LNCaP clone FGC (cell line): ENCODE data around the gene SLC25A28.

Experiments used
- DNase-seq: peaks from one replicate; pipeline ENCODE4 v3.0.0-alpha.2; 2011; ENCODE audit warnings: low read depth
- H3K4me3 ChIP-seq: 2 replicates; pipeline ENCODE4 v1.5.1; 2011; ENCODE audit warnings: mild to moderate bottlenecking, low read depth, low read length, control low read depth
- TF ChIP-seq, protein P1 (sequence below): IDR thresholded peaks from 2 replicates; pipeline ENCODE4 v1.5.1; 2012; ENCODE audit warnings: mild to moderate bottlenecking; ENCODE audit not compliant: control insufficient read depth, insufficient read depth; ENCODE audit errors: extremely low read depth

The SLC25A28 gene

DNA sequence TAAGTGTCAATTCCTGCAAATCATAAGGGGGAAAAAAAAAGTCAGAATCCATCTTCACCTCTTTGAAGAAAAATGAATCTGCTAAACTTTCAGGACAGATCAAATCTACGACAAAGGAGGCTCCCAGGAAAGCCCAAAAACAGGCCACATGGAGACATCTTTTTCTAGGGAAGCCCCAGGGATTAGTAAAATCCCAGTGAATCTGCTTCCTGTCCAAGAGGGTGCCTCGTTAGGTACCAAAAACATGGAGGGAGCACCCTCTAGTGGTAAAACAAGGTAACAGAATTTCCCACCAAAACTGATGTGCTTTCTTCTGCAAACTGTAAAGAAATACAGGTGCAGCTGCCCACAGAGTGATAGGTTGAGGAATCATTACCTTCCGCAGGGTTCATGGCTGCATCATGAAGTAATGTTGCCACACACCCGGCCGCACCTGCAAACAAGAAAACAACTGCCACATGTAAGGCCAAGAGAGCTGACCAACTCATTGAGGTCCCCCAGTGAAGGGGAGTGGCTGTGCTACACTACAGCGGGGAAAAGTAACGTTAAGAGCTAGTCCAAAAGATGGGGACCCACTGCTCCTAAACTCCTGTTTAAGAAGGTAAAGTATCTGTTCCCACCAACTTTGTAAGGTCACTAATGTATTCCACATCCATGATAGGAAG is 7.9 kb downstream of the SLC25A28 start:
- peak; percentile 4 for DNase-seq
- TF ChIP-seq, protein P1, sequence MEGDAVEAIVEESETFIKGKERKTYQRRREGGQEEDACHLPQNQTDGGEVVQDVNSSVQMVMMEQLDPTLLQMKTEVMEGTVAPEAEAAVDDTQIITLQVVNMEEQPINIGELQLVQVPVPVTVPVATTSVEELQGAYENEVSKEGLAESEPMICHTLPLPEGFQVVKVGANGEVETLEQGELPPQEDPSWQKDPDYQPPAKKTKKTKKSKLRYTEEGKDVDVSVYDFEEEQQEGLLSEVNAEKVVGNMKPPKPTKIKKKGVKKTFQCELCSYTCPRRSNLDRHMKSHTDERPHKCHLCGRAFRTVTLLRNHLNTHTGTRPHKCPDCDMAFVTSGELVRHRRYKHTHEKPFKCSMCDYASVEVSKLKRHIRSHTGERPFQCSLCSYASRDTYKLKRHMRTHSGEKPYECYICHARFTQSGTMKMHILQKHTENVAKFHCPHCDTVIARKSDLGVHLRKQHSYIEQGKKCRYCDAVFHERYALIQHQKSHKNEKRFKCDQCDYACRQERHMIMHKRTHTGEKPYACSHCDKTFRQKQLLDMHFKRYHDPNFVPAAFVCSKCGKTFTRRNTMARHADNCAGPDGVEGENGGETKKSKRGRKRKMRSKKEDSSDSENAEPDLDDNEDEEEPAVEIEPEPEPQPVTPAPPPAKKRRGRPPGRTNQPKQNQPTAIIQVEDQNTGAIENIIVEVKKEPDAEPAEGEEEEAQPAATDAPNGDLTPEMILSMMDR = peak; percentile 56
- no peak overlapping the region for H3K4me3 ChIP-seq

DNA sequence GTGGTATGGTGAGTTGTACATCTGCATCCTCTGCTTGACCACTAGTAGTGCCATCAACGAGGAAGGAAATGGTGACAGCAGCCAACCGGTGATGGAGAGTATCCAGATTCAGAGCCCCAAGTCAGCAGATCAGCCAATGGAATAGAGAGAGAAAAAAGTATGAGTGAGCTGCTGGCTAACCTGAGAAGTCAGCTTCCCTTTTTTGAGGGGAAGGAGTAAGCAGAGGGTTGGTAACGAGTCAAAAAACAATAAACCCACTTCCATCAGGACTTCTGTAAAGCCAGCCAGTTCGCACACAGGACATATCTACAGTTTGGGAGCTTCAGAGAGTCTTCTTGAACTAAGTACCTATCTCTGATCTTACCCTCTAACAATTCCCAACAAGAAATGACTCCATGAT is 8.9 kb downstream of the SLC25A28 start:
- TF ChIP-seq, protein P1 = no peak
- DNase-seq = no peak

DNA sequence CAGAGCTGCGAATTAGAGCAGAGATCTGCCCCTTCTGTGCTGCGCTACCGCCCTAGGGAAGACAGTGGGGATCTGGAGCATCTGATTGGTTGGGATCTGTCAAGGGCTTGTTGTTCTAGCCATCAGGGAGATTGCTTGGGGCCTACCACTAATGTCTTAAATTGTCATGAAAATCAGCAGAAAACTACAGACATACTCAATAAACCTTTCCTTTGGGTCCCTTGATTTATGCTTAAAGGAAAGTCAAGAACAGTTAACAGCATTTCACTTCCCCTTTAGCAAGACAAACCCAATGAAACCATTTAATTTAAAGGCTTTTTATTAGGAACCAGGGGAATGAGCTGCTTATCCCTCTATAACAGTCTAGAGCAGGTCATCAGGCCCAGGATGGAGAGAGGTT is 10.0 kb downstream of the SLC25A28 start:
- TF ChIP-seq, protein P1 = no peak
- no peak overlapping the region for H3K4me3 ChIP-seq
- DNase-seq = no peak

More for the DNA sequence above, 8.9 kb downstream of the SLC25A28 start:
- H3K4me3 ChIP-seq = no peak overlapping the region

DNA sequence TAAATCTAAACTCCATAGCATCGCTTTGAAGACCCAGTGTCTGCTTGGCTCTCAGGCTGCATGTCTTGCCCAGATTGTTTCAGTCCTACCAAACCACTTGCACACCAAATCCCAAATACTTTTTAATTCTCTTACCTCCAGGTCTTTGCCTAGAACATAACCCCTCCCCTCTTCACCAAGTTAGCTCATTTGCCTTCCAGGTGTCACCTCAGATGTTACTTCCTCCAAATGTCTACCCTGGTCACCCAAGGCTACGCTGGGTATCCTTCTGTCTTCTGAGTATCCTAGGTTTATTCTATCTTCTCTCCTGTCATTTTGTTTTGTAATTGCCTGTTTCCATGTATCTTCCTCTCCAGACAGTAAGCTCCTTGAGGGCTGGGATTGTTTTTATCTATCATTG is 11.1 kb downstream of the SLC25A28 start:
- TF ChIP-seq, protein P1 = no peak
- DNase-seq = no peak
- H3K4me3 ChIP-seq = no peak overlapping the region

DNA sequence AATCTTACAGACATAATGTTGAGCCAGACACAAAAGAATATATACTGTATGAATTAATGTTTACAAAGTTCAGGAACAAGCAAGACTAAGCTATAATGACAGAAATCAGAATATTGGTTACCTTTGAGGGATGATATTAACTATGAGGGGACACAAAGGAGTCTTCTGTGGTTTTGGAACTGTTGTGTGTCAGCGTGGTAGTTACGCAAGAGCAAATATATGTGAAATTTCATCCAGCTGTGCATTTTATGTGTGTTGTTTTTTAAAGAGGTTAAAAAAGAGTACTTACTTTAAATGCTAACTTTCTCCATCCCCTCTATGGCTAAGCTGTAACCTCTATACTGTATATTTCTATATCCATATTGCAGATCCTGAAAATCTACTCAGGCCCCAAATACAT is 14.9 kb downstream of the SLC25A28 start:
- no peak overlapping the region for H3K4me3 ChIP-seq
- TF ChIP-seq, protein P1 = no peak
- DNase-seq = no peak

DNA sequence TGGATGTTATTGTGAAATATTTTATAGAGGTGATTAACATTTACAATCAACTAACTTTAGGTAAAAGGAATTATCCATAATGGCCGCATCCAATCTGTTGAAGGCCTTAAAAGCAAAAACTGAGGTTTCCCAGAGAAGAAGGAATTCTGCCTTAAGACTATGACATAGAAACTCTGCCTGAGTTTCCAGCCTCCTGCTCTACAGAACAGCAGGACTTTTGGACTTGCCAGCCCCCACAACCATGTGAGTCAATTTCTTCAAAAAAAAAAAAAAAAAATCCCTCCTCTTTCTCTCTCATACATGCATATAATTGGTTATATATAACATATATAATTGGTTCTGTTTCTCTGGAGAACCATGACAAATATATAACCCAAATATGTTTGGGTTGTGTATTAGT is 15.4 kb downstream of the SLC25A28 start:
- TF ChIP-seq, protein P1 = no peak
- no peak overlapping the region for H3K4me3 ChIP-seq
- no peak for DNase-seq
